CMK (cell line): ENCODE measurements around the gene RIN3.
"Not testable (repeated sequence)": the region's sequence is repeated elsewhere in the genome, so short reads cannot be mapped to it uniquely, and the experiment has no call there.

Source experiments
- DNase-seq: peaks from one replicate; pipeline ENCODE4 v3.0.0-alpha.2; 2010; ENCODE audit warnings: low read depth

Gene RIN3

GRCh38 chr14:92665661-92666110 is 152.1 kb downstream of the RIN3 start:
- DNase-seq, result peak; percentile 53

- no peak for DNase-seq
Measured at GRCh38 chr14:92666251-92666650, 152.7 kb downstream of the RIN3 start.

GRCh38 chr14:92668276-92668973 is 154.8 kb downstream of the RIN3 start:
- DNase-seq, result no peak

GRCh38 chr14:92670160-92670559 is 156.6 kb downstream of the RIN3 start:
- DNase-seq, result no peak

- DNase-seq, result no peak
Measured at GRCh38 chr14:92670643-92671366, 157.2 kb downstream of the RIN3 start.

- no peak for DNase-seq
Measured at GRCh38 chr14:92673601-92674150, 160.1 kb downstream of the RIN3 start.

GRCh38 chr14:92675421-92675820 is 161.8 kb downstream of the RIN3 start:
- DNase-seq, result no peak

- no peak for DNase-seq
Measured at GRCh38 chr14:92675976-92676375, 162.4 kb downstream of the RIN3 start.

GRCh38 chr14:92676403-92677086 is 163.0 kb downstream of the RIN3 start:
- no peak for DNase-seq

- DNase-seq, result peak; percentile 53
Measured at GRCh38 chr14:92677087-92677668, 163.6 kb downstream of the RIN3 start.

GRCh38 chr14:92677955-92678354 is 164.4 kb downstream of the RIN3 start:
- no peak for DNase-seq

GRCh38 chr14:92678766-92679165 is 165.2 kb downstream of the RIN3 start:
- DNase-seq, result no peak

GRCh38 chr14:92679246-92679645 is 165.7 kb downstream of the RIN3 start:
- no peak for DNase-seq

- DNase-seq, result not testable (repeated sequence)
Measured at GRCh38 chr14:92680330-92680729, 166.7 kb downstream of the RIN3 start.

GRCh38 chr14:92680781-92681650 is 167.4 kb downstream of the RIN3 start:
- no peak for DNase-seq

GRCh38 chr14:92683041-92683440 is 169.5 kb downstream of the RIN3 start:
- no peak for DNase-seq

- DNase-seq, result no peak
Measured at GRCh38 chr14:92684801-92685560, 171.4 kb downstream of the RIN3 start.

GRCh38 chr14:92685784-92686355 is 172.3 kb downstream of the RIN3 start:
- no peak for DNase-seq

GRCh38 chr14:92686411-92686899 is 172.9 kb downstream of the RIN3 start:
- no peak for DNase-seq

- no peak for DNase-seq
Measured at GRCh38 chr14:92686900-92687427, 173.4 kb downstream of the RIN3 start.
